ENCODE data around the gene ZP3.
"Not testable (repeated sequence)": the region's sequence is repeated elsewhere in the genome, so short reads cannot be mapped to it uniquely, and the experiment has no call there.

- not testable (repeated sequence) for TF ChIP-seq POLR2A (IDR thresholded peaks at IDR 0.05; ENCODE audit: low read length); GATA1 (IDR thresholded peaks at IDR 0.05; ENCODE audit: low read depth, low read length)
These were observed 17.0 kb downstream of the ZP3 start for GRCh38 chr7:76441792-76442191.

Measured in erythroblast (primary cell).